Measurements from ENCODE around the gene ATG4B.
A peak's percentile ranks its signal among the peaks of the same experiment; 100 is the strongest.
"Not testable (repeated sequence)": the region's sequence is repeated elsewhere in the genome, so short reads cannot be mapped to it uniquely, and the experiment has no call there.

Gene ATG4B

GRCh38 chr2:241640165-241640795 is 2.8 kb downstream of the ATG4B start:
- DNase-seq, result no peak

GRCh38 chr2:241641631-241642030 is 4.1 kb downstream of the ATG4B start:
- DNase-seq, result no peak

- no peak for DNase-seq
Measured at GRCh38 chr2:241645056-241645914, 7.8 kb downstream of the ATG4B start.

- DNase-seq, result no peak
Measured at GRCh38 chr2:241645915-241646645, 8.6 kb downstream of the ATG4B start.

- DNase-seq, result no peak
Measured at GRCh38 chr2:241648453-241648852, 11.0 kb downstream of the ATG4B start.

GRCh38 chr2:241649404-241649803 is 11.9 kb downstream of the ATG4B start:
- DNase-seq, result no peak

GRCh38 chr2:241649927-241650326 is 12.4 kb downstream of the ATG4B start:
- no peak for DNase-seq

- no peak for DNase-seq
Measured at GRCh38 chr2:241652142-241652541, 14.6 kb downstream of the ATG4B start.

- no peak for DNase-seq
Measured at GRCh38 chr2:241652722-241653121, 15.2 kb downstream of the ATG4B start.

GRCh38 chr2:241653210-241653750 is 15.8 kb downstream of the ATG4B start:
- DNase-seq, result no peak

GRCh38 chr2:241654551-241654950 is 17.1 kb downstream of the ATG4B start:
- DNase-seq, result no peak

- DNase-seq, result no peak
Measured at GRCh38 chr2:241655516-241656189, 18.2 kb downstream of the ATG4B start.

- DNase-seq, result no peak
Measured at GRCh38 chr2:241656190-241656741, 18.8 kb downstream of the ATG4B start.

GRCh38 chr2:241657786-241658254 is 20.3 kb downstream of the ATG4B start:
- DNase-seq, result no peak

- DNase-seq, result no peak
Measured at GRCh38 chr2:241658296-241658695, 20.8 kb downstream of the ATG4B start.

- DNase-seq, result peak in 2 of 5 donors; percentile 11 to 27
Measured at GRCh38 chr2:241659150-241659739, 21.8 kb downstream of the ATG4B start.

GRCh38 chr2:241660593-241661213 is 23.2 kb downstream of the ATG4B start:
- DNase-seq, result no peak

GRCh38 chr2:241662731-241663130 is 25.2 kb downstream of the ATG4B start:
- not testable (repeated sequence) for DNase-seq

GRCh38 chr2:241665731-241666440 is 28.4 kb downstream of the ATG4B start:
- no peak for DNase-seq

- DNase-seq, result no peak
Measured at GRCh38 chr2:241666627-241667400, 29.3 kb downstream of the ATG4B start.

Measured in T-helper 1 cell (primary cell).